GM12801 (cell line): ENCODE measurements around the gene SGSM1.

Source experiments
- CTCF ChIP-seq: IDR thresholded peaks from one replicate; pipeline ENCODE4 v1.5.1; 2011; ENCODE audit warnings: control low read depth; ENCODE audit not compliant: insufficient read length; ENCODE audit errors: extremely low read depth

Gene SGSM1

GRCh38 chr22:24926428-24926725, 120.4 kb downstream of the SGSM1 start:
- no peak for TF ChIP-seq CTCF

DNA sequence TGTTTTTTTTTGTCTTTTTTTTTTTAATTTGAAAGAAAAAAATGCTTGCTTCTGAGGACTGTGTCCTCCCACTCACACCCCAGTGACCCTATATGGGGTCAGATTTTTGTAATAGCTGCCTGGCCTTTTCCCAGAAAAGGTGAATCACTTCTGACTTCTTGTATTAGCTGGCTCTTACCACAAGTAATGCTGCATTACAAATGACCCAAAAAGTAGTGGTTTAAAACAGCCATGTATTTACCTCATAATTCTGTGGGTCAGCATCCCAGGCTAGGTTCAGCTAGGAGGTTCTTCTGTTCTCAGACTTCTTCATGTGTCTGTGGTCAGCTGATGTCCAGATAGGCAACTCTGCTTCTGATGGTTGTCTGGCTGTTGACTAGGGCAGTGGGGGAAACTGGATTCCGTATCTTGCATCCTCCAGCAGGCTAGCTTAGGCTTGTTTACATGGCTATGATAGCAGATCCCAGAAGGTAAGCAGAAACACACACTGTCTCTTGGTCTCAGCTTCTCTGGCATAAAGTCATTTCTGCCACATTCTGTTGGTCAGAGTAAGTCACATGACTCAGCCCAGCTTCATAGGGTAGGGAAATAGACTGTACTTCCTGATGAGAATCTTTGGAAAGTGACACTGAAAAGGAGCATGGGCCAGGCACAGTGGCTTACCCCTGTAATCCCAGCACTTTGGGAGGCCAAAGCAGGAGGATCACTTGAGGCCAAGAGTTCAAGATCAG, 121.0 kb downstream of the SGSM1 start:
- no peak for TF ChIP-seq CTCF

- TF ChIP-seq CTCF: no peak
These were observed 122.3 kb downstream of the SGSM1 start for GRCh38 chr22:24928322-24928721.

- no peak for TF ChIP-seq CTCF
These were observed 124.7 kb downstream of the SGSM1 start for GRCh38 chr22:24930678-24931077.

DNA sequence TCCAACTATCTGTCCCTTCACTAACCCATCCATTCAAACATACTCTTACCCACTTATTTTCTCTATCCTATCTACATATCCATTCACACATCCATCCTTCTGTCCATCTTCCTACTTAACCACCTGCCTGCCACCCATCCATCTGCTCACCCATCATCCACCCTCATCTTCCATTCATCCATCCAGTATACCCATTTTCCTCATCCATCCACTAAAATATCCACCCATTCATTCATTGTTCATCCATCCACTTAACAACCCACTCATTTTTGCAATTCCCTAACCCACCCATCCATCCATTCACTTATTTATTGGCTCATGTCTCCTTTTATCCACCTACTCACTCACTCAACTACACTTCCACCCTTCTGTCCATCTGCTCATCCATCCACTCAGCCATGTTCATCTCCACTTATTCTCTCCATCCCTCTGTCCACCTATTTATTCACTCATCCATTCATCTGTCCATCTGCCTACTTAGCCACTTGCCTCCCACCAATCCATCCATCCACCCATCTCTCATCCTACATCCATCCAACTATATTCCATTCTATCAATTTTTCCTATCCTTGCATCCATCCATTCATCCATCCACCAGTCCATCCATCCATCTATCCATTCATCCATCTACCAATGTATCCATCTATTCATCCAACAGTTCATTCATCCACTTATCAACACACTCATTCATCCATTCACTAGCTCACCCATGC, 129.9 kb downstream of the SGSM1 start:
- no peak for TF ChIP-seq CTCF

DNA sequence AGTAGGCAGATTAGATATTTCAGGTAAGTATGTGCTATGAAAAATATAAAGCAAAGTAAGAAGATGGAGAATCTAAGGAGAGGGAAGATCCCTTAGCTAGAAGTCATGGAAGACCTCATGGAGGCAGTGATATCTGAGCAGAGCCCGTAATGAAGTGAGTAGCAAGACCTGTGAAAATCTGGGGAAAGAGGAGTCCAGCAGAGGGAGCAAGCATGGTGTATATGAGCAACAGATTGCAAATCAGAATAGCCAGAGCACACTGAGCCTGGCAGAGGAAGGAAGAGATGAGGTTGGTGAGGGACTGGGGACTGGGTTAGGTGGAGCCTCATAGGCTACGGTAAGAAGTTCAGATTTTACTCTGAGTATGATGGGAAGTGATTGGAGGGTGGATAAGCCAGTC, 131.1 kb downstream of the SGSM1 start:
- no peak for TF ChIP-seq CTCF

DNA sequence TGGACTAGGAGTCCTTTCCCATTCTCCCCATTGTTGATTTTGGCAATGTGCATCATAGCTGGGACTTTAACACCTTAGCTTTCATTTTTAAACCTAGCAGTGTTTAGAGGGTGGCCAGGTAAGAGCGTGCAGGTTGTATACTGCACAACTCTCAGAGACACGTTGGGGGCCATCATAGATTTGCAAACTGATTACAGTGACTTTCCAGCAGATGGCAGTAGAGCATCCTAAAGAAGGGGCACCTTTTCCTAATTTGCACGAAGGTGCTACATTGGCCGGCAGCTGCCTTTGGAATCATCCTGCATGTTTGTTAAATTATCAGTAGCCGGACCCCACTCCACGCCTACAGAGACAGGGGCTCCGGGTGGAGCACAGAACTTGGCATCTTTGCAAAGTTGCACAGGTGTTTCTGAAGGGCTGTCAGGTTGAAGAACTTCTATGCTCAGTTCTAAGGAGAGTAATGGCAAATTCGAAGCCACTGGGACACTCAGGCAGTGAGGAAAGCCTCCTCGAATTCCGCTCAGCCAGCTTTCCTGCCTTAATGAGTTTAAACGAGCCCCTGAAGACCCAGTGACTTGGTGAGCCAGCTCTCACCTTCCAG, 132.8 kb downstream of the SGSM1 start:
- TF ChIP-seq CTCF: no peak
